Adrenal gland (tissue), 12 donors: ENCODE measurements around the gene RRH. TPM values are rescaled to one million over a fixed set of nuclear protein-coding genes. Genes with fewer than 3 reads are reported as not detected.
"Not testable (repeated sequence)": the region's sequence is repeated elsewhere in the genome, so short reads cannot be mapped to it uniquely, and the experiment has no call there.

Experiments used
- DNase-seq, 7 donors: peaks; one replicate each; pipeline ENCODE4 v3.0.0-alpha.2; 2019 to 2020
- H3K27ac ChIP-seq, 5 donors: fragments of 200-600 bp; sonication (generic) in 4 of 5; 1 replicate in 3 of 5; 2 replicates in 2 of 5; pipeline versions ENCODE4 v1.5.1 to v1.8.0; 2016 to 2020; ENCODE audit warnings: mild to moderate bottlenecking in 1 of 5
- H3K27me3 ChIP-seq: fragments of 200-600 bp; 2 replicates; pipeline ENCODE4 v1.8.0; 2021
- H3K36me3 ChIP-seq, 2 donors: fragments of 200-600 bp; replicated peaks in 1 of 2; 1 replicate in 1 of 2; 2 replicates in 1 of 2; pipeline versions ENCODE4 v1.5.1 to v1.8.0; 2018 to 2022
- H3K4me1 ChIP-seq, 2 donors: fragments of 200-600 bp; replicated peaks in 1 of 2; 1 replicate in 1 of 2; 2 replicates in 1 of 2; pipeline versions ENCODE4 v1.5.1 to v1.8.0; 2018 to 2021
- H3K4me3 ChIP-seq, 4 donors: fragments of 200-600 bp; sonication (generic) in 3 of 4; one replicate each; pipeline ENCODE4 v1.5.1; 2016 to 2018
- H3K9me3 ChIP-seq, 3 donors: fragments of 200-600 bp; sonication (generic) in 1 of 3; replicated peaks in 1 of 3; 1 replicate in 2 of 3; 2 replicates in 1 of 3; pipeline versions ENCODE4 v1.5.1 to v1.8.0; 2016 to 2021
- CTCF ChIP-seq, 6 experiments: fragments of 450-650 bp in 4 of 6; fragments of 200-600 bp in 2 of 6; sonication (generic) in 1 of 6; IDR thresholded peaks; 1 replicate in 5 of 6; 2 replicates in 1 of 6; pipeline versions ENCODE4 v1.5.1 to v1.8.0; 2016 to 2021; ENCODE audit warnings: antibody characterized with exemption in 6 of 6, mild to moderate bottlenecking in 2 of 6, moderate library complexity in 1 of 6
- POLR2A ChIP-seq, 2 donors: fragments of 450-650 bp; IDR thresholded peaks; one replicate each; pipeline ENCODE4 v1.6.1; 2017; ENCODE audit warnings: antibody characterized with exemption in 2 of 2, mild to moderate bottlenecking in 2 of 2, moderate library complexity in 1 of 2
- WGBS, 4 donors: extraction: QIAGEN DNeasy Blood & Tissue Kit in 2 of 4; methylation state at CpG; one replicate each; pipeline versions ENCODE4 v1.1.5 to v1.1.7; 2013 to 2017; 5-methylcytosine and 5-hydroxymethylcytosine counted together
- intact Hi-C, 2 donors: fragments of 100-400 bp; cut with DNase I; formaldehyde crosslinking; loops; one replicate each; pipeline versions ENCODE4 v1.14.1 to v1.15.0; 2022 to 2023
- polyA plus RNA-seq, 3 donors: library from polyadenylated mRNA; stranded (reverse); fragments of 200-250 nt in 2 of 3; fragments of 350-450 nt in 1 of 3; fragmentation: Illumina TruSeq in 1 of 3; extraction: RNeasy Lipid Tissue Mini Kit (QIAGEN cat#74804) in 1 of 3; gene quantifications; one replicate each; pipeline ENCODE4 v1.2.3, GENCODE V29; 2013 to 2014
- total RNA-seq, 9 donors: library from RNA; depleted of rRNA in 4 of 9; stranded (reverse); fragments of >200 nt in 4 of 9; fragments of 120-200 nt in 1 of 9; fragmentation: NEBNext Ultra II Directional in 1 of 9; extraction: Animal tissue kit (Norgen Biotek cat#: 25700) in 1 of 9; gene quantifications; one replicate each; pipeline versions ENCODE4 v1.1.0 to v1.2.4, GENCODE V29; 2013 to 2023
- donor health status: healthy with polysubstance abuse.
- donor health status: Bipolar disorder and iron deficiency.
- donor health status: DM: yes; HTN: yes; CAD: no.
- donor health status: DM: no; HTN: no; CAD: no.
- donor health status: DM: no; HTN: no; CAD: no.
- donor health status: DM: yes; HTN: yes; CAD: no.

RRH gene
- total and polyA plus RNA-seq, 12 donors = 0.17 to 0.67 (median 0.31) TPM; not detected in 5

- Histone ChIP-seq H3K9me3 (no peaks in the 10 kb centered on the region), H3K27me3 (no peaks in the 10 kb centered on the region), H3K27ac (no peak overlapping the region), H3K4me3 (no peak overlapping the region), H3K36me3 (no peaks in the 10 kb centered on the region), H3K4me1 (no peaks in the 10 kb centered on the region)
- 49 to 64% (median 56%) methylated on average over 5 of the region's 5 CpGs for WGBS, 4 donors
- intact Hi-C loops = no loop called here
- TF ChIP-seq CTCF (IDR thresholded peaks at IDR 0.05) = no peak
- no peak for TF ChIP-seq POLR2A (IDR thresholded peaks at IDR 0.05)
- DNase-seq = peak in 1 of 7 donors; percentile 7
Measured at GRCh38 chr4:109850601-109851000, 22.8 kb downstream of the RRH start.

GRCh38 chr4:109859426-109860300, 31.9 kb downstream of the RRH start:
- DNase-seq, H3K36me3 ChIP-seq, H3K27me3 ChIP-seq, H3K9me3 ChIP-seq, H3K4me1 ChIP-seq, H3K27ac ChIP-seq, intact Hi-C loops, H3K4me3 ChIP-seq: not testable (repeated sequence)
- 88 to 97% (median 91%) methylated on average over 4 of the region's 4 CpGs for WGBS, 4 donors

GRCh38 chr4:109861271-109861670, 33.5 kb downstream of the RRH start:
- intact Hi-C loops = no loop called here
- H3K27ac ChIP-seq = no peak overlapping the region
- no peak overlapping the region for H3K4me3 ChIP-seq
- WGBS, 4 donors = 89 to 96% (median 94%) methylated on average over 2 of the region's 2 CpGs
- no peaks in the 10 kb centered on the region for H3K27me3 ChIP-seq
- no peak for DNase-seq
- TF ChIP-seq CTCF (IDR thresholded peaks at IDR 0.05) (no peak), POLR2A (IDR thresholded peaks at IDR 0.05) (no peak)
- no peaks in the 10 kb centered on the region for H3K9me3 ChIP-seq
- no peaks in the 10 kb centered on the region for H3K4me1 ChIP-seq
- no peaks in the 10 kb centered on the region for H3K36me3 ChIP-seq

- Histone ChIP-seq H3K4me3 (no peak overlapping the region), H3K36me3 (no peaks in the 10 kb centered on the region), H3K27ac (no peak overlapping the region), H3K4me1 (no peaks in the 10 kb centered on the region), H3K9me3 (no peaks in the 10 kb centered on the region), H3K27me3 (no peaks in the 10 kb centered on the region)
- WGBS, 4 donors = 74 to 82% (median 77%) methylated on average over 3 of the region's 3 CpGs
- no peak for DNase-seq
- intact Hi-C loops = no loop called here
- TF ChIP-seq POLR2A (IDR thresholded peaks at IDR 0.05) (no peak), CTCF (IDR thresholded peaks at IDR 0.05) (no peak)
Measured at GRCh38 chr4:109861916-109862511, 34.2 kb downstream of the RRH start.
